Heart right ventricle (tissue), 16 donors: ENCODE data around the gene PAQR8. TPM values are rescaled to one million over a fixed set of nuclear protein-coding genes. Genes with fewer than 3 reads are reported as not detected.
A peak's percentile ranks its signal among the peaks of the same experiment; 100 is the strongest.

ENCODE experiments used
- ATAC-seq, 8 donors: fragments of 200-7000 bp; cut with Tn5 transposase; one replicate each; pipeline ENCODE4 v1.9.1; 2020; ENCODE audit warnings: mild to moderate bottlenecking in 8 of 8, moderate library complexity in 8 of 8, moderate number of reproducible peaks in 1 of 8
- DNase-seq, 2 donors: peaks; one replicate each; pipeline ENCODE4 v3.0.0-alpha.2; 2020
- H3K27ac ChIP-seq, 10 donors: fragments of 200-600 bp; sonication (generic) in 2 of 10; one replicate each; pipeline versions ENCODE4 v1.5.0 to v1.8.0; 2020 to 2022; ENCODE audit warnings: mild to moderate bottlenecking in 3 of 10
- H3K27me3 ChIP-seq, 7 donors: fragments of 200-600 bp; one replicate each; pipeline ENCODE4 v1.8.0; 2021 to 2022; ENCODE audit warnings: mild to moderate bottlenecking in 2 of 7
- H3K36me3 ChIP-seq, 9 donors: fragments of 200-600 bp; sonication (generic) in 1 of 9; one replicate each; pipeline versions ENCODE4 v1.5.0 to v1.8.0; 2020 to 2022; ENCODE audit warnings: mild to moderate bottlenecking in 2 of 9
- H3K4me1 ChIP-seq, 9 donors: fragments of 200-600 bp; sonication (generic) in 1 of 9; one replicate each; pipeline versions ENCODE4 v1.5.0 to v1.8.0; 2020 to 2022; ENCODE audit warnings: mild to moderate bottlenecking in 4 of 9
- H3K4me3 ChIP-seq, 10 donors: fragments of 200-600 bp; sonication (generic) in 2 of 10; one replicate each; pipeline versions ENCODE4 v1.5.0 to v1.8.0; 2020 to 2022; ENCODE audit warnings: mild to moderate bottlenecking in 7 of 10, moderate library complexity in 2 of 10
- H3K9me3 ChIP-seq, 11 donors: fragments of 200-600 bp in 10 of 11; sonication (generic) in 2 of 11; one replicate each; pipeline versions ENCODE4 v1.5.0 to v1.8.0; 2013 to 2022; ENCODE audit warnings: mild to moderate bottlenecking in 2 of 11, control low read depth in 1 of 11, moderate library complexity in 1 of 11
- WGBS, 2 donors: extraction: QIAGEN DNeasy Blood & Tissue Kit; methylation state at CpG; one replicate each; pipeline ENCODE4 v1.1.7; 2013; ENCODE audit warnings: inconsistent platforms in 1 of 2; 5-methylcytosine and 5-hydroxymethylcytosine counted together
- intact Hi-C, 10 donors: fragments of 100-400 bp; cut with DNase I; formaldehyde crosslinking; loops; one replicate each; pipeline versions ENCODE4 v1.11.1 to v1.14.2; 2022
- polyA plus RNA-seq, 2 donors: library from polyadenylated mRNA; stranded (reverse); fragments of 200-250 nt; gene quantifications; one replicate each; pipeline ENCODE4 v1.2.3, GENCODE V29; 2013
- total RNA-seq, 10 donors: library from RNA; stranded (reverse); fragmentation: NEBNext Ultra II Directional in 3 of 10; extraction: Animal tissue kit (Norgen Biotek cat#: 25700) in 3 of 10; gene quantifications; one replicate each; pipeline versions ENCODE4 v1.2.1 to v1.2.4, GENCODE V29; 2021 to 2023
- TF ChIP-seq, protein P1 (sequence below), 9 donors: fragments of 200-600 bp; sonication (generic) in 2 of 9; IDR thresholded peaks; one replicate each; pipeline versions ENCODE4 v1.5.0 to v1.8.0; 2021 to 2022; ENCODE audit warnings: antibody characterized with exemption in 9 of 9, mild to moderate bottlenecking in 5 of 9, moderate library complexity in 1 of 9
- donor health status: Arrhythmogenic right ventricular cardiomyopathy.
- donor health status: ischemic (EF 13 %, LVEDD 7.1; RV severe dilation, severe dysfunction).
- donor health status: healthy with polysubstance abuse.
- donor health status: DM: no; HTN: yes; CAD: no.
- donor health status: DM: no; HTN: no; CAD: no.
- donor health status: ischemic (EF 25% LVEDD 6.9; RV normal size, moderate dysfunction).
- donor health status: ischemic (EF 25% LVEDD 5.7; RV mildly dilated, moderate dysfunction).
- donor health status: healthy.
- donor health status: DM: yes; HTN: yes; CAD: no.
- donor health status: Ischemic cardiomyopathy.
- donor health status: ischemic (EF 35%, LVEDD 5.7; RV mildly dilated, moderate dysfunction).
- donor health status: nonischemic (EF 11% LVEDD 7.7; RV severe dilation, severe dysfunction).
- donor health status: DM: yes; HTN: yes; CAD: no.
- donor health status: PGD.
- donor health status: ischemic (EF 29% LVEDD 5.4; RV normal size, mild dysfunction).
- donor health status: nonischemic (EF 23%, LVEDD 6.1; RV moderate dilation, normal function).

The PAQR8 gene
- total and polyA plus RNA-seq, 12 donors: 1.0 to 6.3 (median 2.8) TPM

DNA sequence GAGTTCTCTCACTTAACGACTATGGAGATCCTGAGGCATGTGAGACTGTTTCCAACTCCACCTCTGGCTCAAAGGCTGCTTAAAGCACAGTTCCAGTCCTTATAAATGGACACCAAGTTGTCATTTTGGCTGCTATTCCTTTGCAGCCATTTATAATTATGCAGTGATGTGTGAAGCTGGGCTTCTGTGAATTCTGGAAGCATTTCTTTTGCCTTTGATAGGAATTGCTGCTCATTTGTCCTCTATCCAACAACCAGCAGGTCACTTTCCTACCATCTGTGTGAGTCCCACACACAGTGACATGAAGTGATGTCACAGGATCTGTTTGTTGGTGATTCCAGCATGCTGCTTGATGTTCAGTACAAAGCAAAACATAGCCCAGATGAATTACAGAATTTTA lies 29.6 kb downstream of the PAQR8 start:
- DNase-seq (no peak), ATAC-seq (no peak)
- 80 to 84% methylated on average over 1 of the region's 1 CpG for WGBS, 2 donors
- intact Hi-C loops: loop anchor here in 2 of 10 donors (10.0 kb wide), 2 partner anchors 97 to 107 kb away; partner anchors contain the start of gene MCM3 (in 1 of the 2)
- no peaks in the 10 kb centered on the region for H3K36me3 ChIP-seq
- H3K4me3 ChIP-seq: no peak overlapping the region
- peak overlapping the region in 1 of 10 donors; percentile 5 for H3K27ac ChIP-seq
- peaks cover 0 to 4% (median 0%) of the 10 kb centered on the region in 11 donors for H3K9me3 ChIP-seq
- H3K27me3 ChIP-seq: no peaks in the 10 kb centered on the region
- TF ChIP-seq, protein P1, sequence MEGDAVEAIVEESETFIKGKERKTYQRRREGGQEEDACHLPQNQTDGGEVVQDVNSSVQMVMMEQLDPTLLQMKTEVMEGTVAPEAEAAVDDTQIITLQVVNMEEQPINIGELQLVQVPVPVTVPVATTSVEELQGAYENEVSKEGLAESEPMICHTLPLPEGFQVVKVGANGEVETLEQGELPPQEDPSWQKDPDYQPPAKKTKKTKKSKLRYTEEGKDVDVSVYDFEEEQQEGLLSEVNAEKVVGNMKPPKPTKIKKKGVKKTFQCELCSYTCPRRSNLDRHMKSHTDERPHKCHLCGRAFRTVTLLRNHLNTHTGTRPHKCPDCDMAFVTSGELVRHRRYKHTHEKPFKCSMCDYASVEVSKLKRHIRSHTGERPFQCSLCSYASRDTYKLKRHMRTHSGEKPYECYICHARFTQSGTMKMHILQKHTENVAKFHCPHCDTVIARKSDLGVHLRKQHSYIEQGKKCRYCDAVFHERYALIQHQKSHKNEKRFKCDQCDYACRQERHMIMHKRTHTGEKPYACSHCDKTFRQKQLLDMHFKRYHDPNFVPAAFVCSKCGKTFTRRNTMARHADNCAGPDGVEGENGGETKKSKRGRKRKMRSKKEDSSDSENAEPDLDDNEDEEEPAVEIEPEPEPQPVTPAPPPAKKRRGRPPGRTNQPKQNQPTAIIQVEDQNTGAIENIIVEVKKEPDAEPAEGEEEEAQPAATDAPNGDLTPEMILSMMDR (IDR thresholded peaks at IDR 0.05): no peak
- H3K4me1 ChIP-seq: peaks cover 3 to 27% (median 17%) of the 10 kb centered on the region in 9 donors

DNA sequence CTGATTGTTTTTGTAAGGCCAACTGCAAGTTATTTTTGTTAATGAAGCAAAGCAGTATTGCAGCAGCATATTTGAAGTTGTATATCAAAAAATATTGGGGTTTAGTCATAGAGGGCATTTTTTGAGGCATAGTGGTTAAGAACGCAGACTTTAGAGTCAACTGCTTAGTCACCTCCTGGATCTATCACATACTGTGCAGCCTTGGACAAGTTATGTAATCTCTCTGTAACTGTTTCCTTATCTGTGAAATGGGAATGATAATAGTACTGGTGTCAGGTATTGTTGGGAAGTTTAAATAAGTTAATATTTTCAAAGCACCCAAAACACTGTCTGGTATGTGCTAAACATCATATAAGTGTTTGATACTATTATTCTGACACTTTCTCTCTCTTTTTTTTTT lies 31.0 kb downstream of the PAQR8 start:
- no peak for DNase-seq
- Histone ChIP-seq H3K9me3 (no peaks in the 10 kb centered on the region), H3K4me1 (peaks cover 3 to 27% (median 17%) of the 10 kb centered on the region in 9 donors), H3K4me3 (no peak overlapping the region), H3K36me3 (no peaks in the 10 kb centered on the region), H3K27ac (no peak overlapping the region), H3K27me3 (no peaks in the 10 kb centered on the region)
- intact Hi-C loops: loop anchor here in 2 of 10 donors (10.0 kb wide), 2 partner anchors 98 to 108 kb away; partner anchors contain the start of gene MCM3 (in 1 of the 2)
- ATAC-seq: no peak
- TF ChIP-seq, protein P1 (IDR thresholded peaks at IDR 0.05): no peak
- WGBS, 2 donors: 90 to 92% methylated on average over 1 of the region's 1 CpG

DNA sequence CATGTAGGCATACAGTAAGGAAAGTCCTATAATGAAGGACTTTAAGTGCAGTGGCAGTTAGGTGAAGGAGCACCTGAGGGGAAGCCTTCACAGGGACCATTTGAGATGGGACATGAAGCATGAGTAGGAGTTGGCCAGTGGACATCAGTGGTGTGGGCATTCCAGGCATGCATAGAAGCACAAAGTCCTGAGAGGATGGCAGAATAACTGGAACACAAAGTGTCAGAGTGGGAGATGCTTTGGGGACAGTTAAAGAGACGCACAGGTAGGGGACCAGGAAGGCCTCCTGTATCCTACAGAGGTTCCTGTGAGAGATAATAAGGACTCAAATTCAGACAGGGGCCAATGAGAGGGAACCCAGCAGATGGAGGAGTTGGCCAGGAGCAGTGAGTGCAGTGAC lies 31.8 kb downstream of the PAQR8 start:
- Histone ChIP-seq H3K36me3 (no peaks in the 10 kb centered on the region), H3K27me3 (no peaks in the 10 kb centered on the region), H3K4me3 (no peak overlapping the region), H3K4me1 (peaks cover 3 to 27% (median 17%) of the 10 kb centered on the region in 9 donors), H3K9me3 (no peaks in the 10 kb centered on the region), H3K27ac (no peak overlapping the region)
- no peak for ATAC-seq
- no peak for DNase-seq
- TF ChIP-seq, protein P1 (IDR thresholded peaks at IDR 0.05): no peak
- 100% methylated on average over 1 of the region's 1 CpG for WGBS, 2 donors
- intact Hi-C loops: loop anchor here in 2 of 10 donors (10.0 kb wide), 2 partner anchors 99 to 109 kb away; partner anchors contain the start of gene MCM3 (in 1 of the 2)

DNA sequence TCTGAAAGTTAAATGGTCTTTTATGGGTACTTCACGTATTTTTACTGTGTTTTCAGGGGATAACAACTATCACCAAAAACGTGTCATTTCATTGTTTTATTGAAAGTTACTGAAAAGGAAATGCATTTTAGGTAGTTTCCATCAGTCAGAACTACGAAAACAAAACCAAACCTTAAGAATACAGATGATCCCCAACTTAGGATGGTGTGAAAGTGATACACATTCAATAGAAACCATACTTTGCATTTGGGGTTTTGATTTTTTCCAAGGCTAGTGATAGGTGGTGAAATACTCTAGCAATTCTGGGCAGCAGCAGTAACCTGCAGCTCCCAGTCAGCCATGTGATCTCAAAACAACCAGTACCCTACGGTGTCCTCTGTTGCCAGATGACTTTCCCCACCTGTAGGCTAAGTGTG lies 32.3 kb downstream of the PAQR8 start:
- H3K4me3 ChIP-seq: no peak overlapping the region
- DNase-seq (no peak), ATAC-seq (no peak)
- no peaks in the 10 kb centered on the region for H3K36me3 ChIP-seq
- no peaks in the 10 kb centered on the region for H3K27me3 ChIP-seq
- H3K27ac ChIP-seq: no peak overlapping the region
- peaks cover 2 to 23% (median 15%) of the 10 kb centered on the region in 9 donors for H3K4me1 ChIP-seq
- H3K9me3 ChIP-seq: no peaks in the 10 kb centered on the region
- TF ChIP-seq, protein P1 (IDR thresholded peaks at IDR 0.05): no peak
- 85 to 89% methylated on average over 4 of the region's 4 CpGs for WGBS, 2 donors
- intact Hi-C loops: loop anchor here in 2 of 10 donors (10.0 kb wide), 2 partner anchors 99 to 109 kb away; partner anchors contain the start of gene MCM3 (in 1 of the 2)
